SU-DHL-6 (cell line): ENCODE data around the gene RUNX1.

Source experiments
- CTCF ChIP-seq: fragments of 200-600 bp; sonication (generic); IDR thresholded peaks from one replicate; pipeline ENCODE4 v1.5.1; 2017; ENCODE audit warnings: antibody characterized with exemption, mild to moderate bottlenecking, low read length, moderate library complexity; ENCODE audit not compliant: insufficient read depth, poor library complexity, severe bottlenecking
- EZH2phosphoT487 ChIP-seq: fragments of 200-600 bp; sonication (generic), shearing (Covaris generic); conservative IDR thresholded peaks from 2 replicates; pipeline ENCODE4 v1.6.1; 2018; ENCODE audit warnings: mild to moderate bottlenecking, antibody characterized with exemption, low read length, moderate library complexity, mixed read lengths

GRCh38 chr21:34771512-34772028 lies 277.5 kb downstream of the RUNX1 start:
- TF ChIP-seq CTCF (no peak), EZH2phosphoT487 (no peak)
